ENCODE data around the gene OSCP1. TPM values are rescaled to one million over a fixed set of nuclear protein-coding genes. Genes with fewer than 3 reads are reported as not detected.

OSCP1 gene
- polyA plus RNA-seq, 1 donor (not counting 4 experiments of a cell fraction or from before 2014, with no cell fraction given) = 9.5 TPM

GRCh38 chr1:36457691-36458090 is 7.4 kb upstream of the OSCP1 start:
- no peak overlapping the region for H2AFZ ChIP-seq (ENCODE audit: control insufficient read depth, low read length)
- peaks cover 31 to 47% of the 10 kb centered on the region in 2 experiments for H3K36me3 ChIP-seq (ENCODE audit: control insufficient read depth in 2 of 2, extremely low read depth in 1 of 2, insufficient read depth in 2 of 2, low read length in 2 of 2)
- no peaks in the 10 kb centered on the region for H3K27me3 ChIP-seq (ENCODE audit: control insufficient read depth, extremely low read depth, insufficient read depth, low read length)
- DNase-seq (ENCODE audit: low read depth, low spot score) (no peak), FAIRE-seq (no peak)
- dilution Hi-C loops (cut with MboI; ENCODE audit: extremely low pct_ligation_motif_present, low sequenced_read_pairs) = no loop called here
- H3K79me2 ChIP-seq (ENCODE audit: control insufficient read depth, insufficient read depth, low read length) = peaks cover 6% of the 10 kb centered on the region
- no peak for TF ChIP-seq EZH2 (IDR thresholded peaks at IDR 0.05; ENCODE audit: low read length)
- TF ChIP-seq CTCF (optimal IDR thresholded peaks at IDR 0.05 in 1 of 3, IDR thresholded peaks at IDR 0.05 in 1 of 3, conservative IDR thresholded peaks at IDR 0.05 in 1 of 3; ENCODE audit: extremely low read depth in 1 of 3, insufficient read depth in 2 of 3, low read length in 3 of 3) = no peak
- H3K9me3 ChIP-seq (ENCODE audit: control insufficient read depth, low read depth, low read length) = no peaks in the 10 kb centered on the region
- H3K4me2 ChIP-seq (ENCODE audit: control insufficient read depth, extremely low read depth, insufficient read depth, low read depth, low read length) = no peak overlapping the region
- no peaks in the 10 kb centered on the region for H3K9me1 ChIP-seq (ENCODE audit: control insufficient read depth, extremely low read depth, insufficient read depth, low read length)
- no peak overlapping the region for H3K27ac ChIP-seq (ENCODE audit: control insufficient read depth, insufficient read depth, low read length)
- H3K4me1 ChIP-seq (ENCODE audit: control insufficient read depth, extremely low read depth, insufficient read depth, low read length) = no peaks in the 10 kb centered on the region
- no peaks in the 10 kb centered on the region for H4K20me1 ChIP-seq (ENCODE audit: control insufficient read depth, extremely low read depth, insufficient read depth, low read length)
- no peak overlapping the region for H3K4me3 ChIP-seq (ENCODE audit: control insufficient read depth in 2 of 3, extremely low read depth in 1 of 3, insufficient read depth in 2 of 3, low read depth in 1 of 3, low read length in 3 of 3)
- no peak overlapping the region for H3K9ac ChIP-seq (ENCODE audit: control insufficient read depth, extremely low read depth, insufficient read depth, low read length)

- TF ChIP-seq EZH2 (IDR thresholded peaks at IDR 0.05; ENCODE audit: low read length) (no peak), CTCF (optimal IDR thresholded peaks at IDR 0.05 in 1 of 3, IDR thresholded peaks at IDR 0.05 in 1 of 3, conservative IDR thresholded peaks at IDR 0.05 in 1 of 3; ENCODE audit: extremely low read depth in 1 of 3, insufficient read depth in 2 of 3, low read length in 3 of 3) (no peak)
- FAIRE-seq = no peak
- no peak overlapping the region for H3K27ac ChIP-seq (ENCODE audit: control insufficient read depth, insufficient read depth, low read length)
- peaks cover 25 to 36% of the 10 kb centered on the region in 2 experiments for H3K36me3 ChIP-seq (ENCODE audit: control insufficient read depth in 2 of 2, extremely low read depth in 1 of 2, insufficient read depth in 2 of 2, low read length in 2 of 2)
- no peak overlapping the region for H3K4me3 ChIP-seq (ENCODE audit: control insufficient read depth in 2 of 3, extremely low read depth in 1 of 3, insufficient read depth in 2 of 3, low read depth in 1 of 3, low read length in 3 of 3)
- DNase-seq (ENCODE audit: low read depth, low spot score) = no peak
- no peak overlapping the region for H2AFZ ChIP-seq (ENCODE audit: control insufficient read depth, low read length)
- no peaks in the 10 kb centered on the region for H3K27me3 ChIP-seq (ENCODE audit: control insufficient read depth, extremely low read depth, insufficient read depth, low read length)
- no peaks in the 10 kb centered on the region for H3K9me3 ChIP-seq (ENCODE audit: control insufficient read depth, low read depth, low read length)
- no peaks in the 10 kb centered on the region for H3K9me1 ChIP-seq (ENCODE audit: control insufficient read depth, extremely low read depth, insufficient read depth, low read length)
- no peak overlapping the region for H3K4me2 ChIP-seq (ENCODE audit: control insufficient read depth, extremely low read depth, insufficient read depth, low read depth, low read length)
- dilution Hi-C loops (cut with MboI; ENCODE audit: extremely low pct_ligation_motif_present, low sequenced_read_pairs) = no loop called here
- no peaks in the 10 kb centered on the region for H3K79me2 ChIP-seq (ENCODE audit: control insufficient read depth, insufficient read depth, low read length)
- H3K9ac ChIP-seq (ENCODE audit: control insufficient read depth, extremely low read depth, insufficient read depth, low read length) = no peak overlapping the region
- no peaks in the 10 kb centered on the region for H3K4me1 ChIP-seq (ENCODE audit: control insufficient read depth, extremely low read depth, insufficient read depth, low read length)
- no peaks in the 10 kb centered on the region for H4K20me1 ChIP-seq (ENCODE audit: control insufficient read depth, extremely low read depth, insufficient read depth, low read length)
Measured at GRCh38 chr1:36456391-36456928, 6.2 kb upstream of the OSCP1 start.
